Hepatocyte (in vitro differentiated cells): Measurements from ENCODE around the gene VAV2.

ENCODE experiments used
- EZH2 ChIP-seq: fragments of 200-600 bp; sonication (generic); IDR thresholded peaks from 2 replicates; pipeline ENCODE4 v1.6.1; 2016; ENCODE audit warnings: antibody characterized with exemption, mild to moderate bottlenecking, borderline replicate concordance
- EZH2phosphoT487 ChIP-seq: fragments of 200-600 bp; sonication (generic); IDR thresholded peaks from one replicate; pipeline ENCODE4 v1.6.1; 2018; ENCODE audit warnings: antibody characterized with exemption, mild to moderate bottlenecking, low read depth, moderate library complexity; ENCODE audit not compliant: unreplicated experiment, severe bottlenecking
- TF ChIP-seq, protein P1 (sequence below): fragments of 200-600 bp; sonication (generic); IDR thresholded peaks from 2 replicates; pipeline ENCODE4 v1.5.1; 2016; ENCODE audit warnings: antibody characterized with exemption, mild to moderate bottlenecking; ENCODE audit not compliant: poor library complexity

DNA sequence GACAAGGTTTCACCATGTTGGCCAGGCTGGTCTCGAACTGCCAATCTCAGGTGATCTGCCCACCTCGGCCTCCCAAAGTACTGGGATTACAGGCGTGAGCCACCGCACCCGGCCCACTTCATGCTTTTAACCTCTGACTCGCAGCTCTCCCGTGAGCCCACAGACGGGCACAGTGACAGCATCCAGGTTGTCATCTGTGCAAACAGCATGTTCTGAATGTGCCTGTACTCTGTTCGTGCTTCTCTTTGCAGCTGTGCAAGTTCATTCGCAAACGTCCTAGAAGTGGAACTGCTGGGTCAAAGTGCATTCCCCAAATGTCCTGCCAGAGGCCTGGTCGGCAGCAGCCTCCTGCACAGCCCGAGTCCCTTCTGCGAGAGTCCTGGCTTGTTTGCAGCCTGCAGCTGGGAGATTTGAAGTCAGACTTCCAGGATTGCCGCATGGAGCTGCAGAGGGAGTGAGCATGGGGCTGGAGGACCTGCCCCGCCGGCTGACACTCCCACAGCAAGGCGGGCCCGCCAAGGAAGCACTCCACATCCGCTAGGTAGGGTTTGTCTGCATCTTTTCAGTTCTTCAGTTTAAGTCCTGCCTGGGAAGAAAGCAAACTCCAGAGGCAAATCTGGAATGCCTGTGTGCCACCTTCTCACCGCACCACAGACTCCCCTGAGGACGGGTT is 36.6 kb upstream of the VAV2 start:
- TF ChIP-seq, protein P1, sequence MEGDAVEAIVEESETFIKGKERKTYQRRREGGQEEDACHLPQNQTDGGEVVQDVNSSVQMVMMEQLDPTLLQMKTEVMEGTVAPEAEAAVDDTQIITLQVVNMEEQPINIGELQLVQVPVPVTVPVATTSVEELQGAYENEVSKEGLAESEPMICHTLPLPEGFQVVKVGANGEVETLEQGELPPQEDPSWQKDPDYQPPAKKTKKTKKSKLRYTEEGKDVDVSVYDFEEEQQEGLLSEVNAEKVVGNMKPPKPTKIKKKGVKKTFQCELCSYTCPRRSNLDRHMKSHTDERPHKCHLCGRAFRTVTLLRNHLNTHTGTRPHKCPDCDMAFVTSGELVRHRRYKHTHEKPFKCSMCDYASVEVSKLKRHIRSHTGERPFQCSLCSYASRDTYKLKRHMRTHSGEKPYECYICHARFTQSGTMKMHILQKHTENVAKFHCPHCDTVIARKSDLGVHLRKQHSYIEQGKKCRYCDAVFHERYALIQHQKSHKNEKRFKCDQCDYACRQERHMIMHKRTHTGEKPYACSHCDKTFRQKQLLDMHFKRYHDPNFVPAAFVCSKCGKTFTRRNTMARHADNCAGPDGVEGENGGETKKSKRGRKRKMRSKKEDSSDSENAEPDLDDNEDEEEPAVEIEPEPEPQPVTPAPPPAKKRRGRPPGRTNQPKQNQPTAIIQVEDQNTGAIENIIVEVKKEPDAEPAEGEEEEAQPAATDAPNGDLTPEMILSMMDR = no peak
- no peak for TF ChIP-seq EZH2phosphoT487
- TF ChIP-seq EZH2 = no peak
